Esophagus muscularis mucosa (tissue), 3 donors: ENCODE measurements around the gene PACRG.

Experiments
- CTCF ChIP-seq, 3 experiments: fragments of 200-600 bp in 2 of 3; fragments of 450-650 bp in 1 of 3; sonication (generic) in 2 of 3; IDR thresholded peaks; one replicate each; pipeline ENCODE4 v1.5.1; 2017 to 2019; ENCODE audit warnings: antibody characterized with exemption in 3 of 3, mild to moderate bottlenecking in 2 of 3, moderate library complexity in 1 of 3
- POLR2A ChIP-seq: fragments of 450-650 bp; IDR thresholded peaks from one replicate; pipeline ENCODE4 v1.6.1; 2017; ENCODE audit warnings: antibody characterized with exemption, moderate library complexity, mild to moderate bottlenecking, low read depth

GRCh38 chr6:162778603-162779002, 50.8 kb downstream of the PACRG start:
- no peak for TF ChIP-seq POLR2A
- TF ChIP-seq CTCF (IDR thresholded peaks at IDR 0.05), result no peak
